ENCODE results near the gene CCDC171.
"Not testable (repeated sequence)": the region's sequence is repeated elsewhere in the genome, so short reads cannot be mapped to it uniquely, and the experiment has no call there.

- TF ChIP-seq EGR1 (IDR thresholded peaks at IDR 0.05; ENCODE audit: low read depth in 2 of 2); MAX (IDR thresholded peaks at IDR 0.05); CTCF (IDR thresholded peaks at IDR 0.05; ENCODE audit: low read depth, low read length, missing input control); JUND (IDR thresholded peaks at IDR 0.05); RAD21 (IDR thresholded peaks at IDR 0.05); REST (IDR thresholded peaks at IDR 0.05); TAF1 (conservative IDR thresholded peaks at IDR 0.05); ATF3 (IDR thresholded peaks at IDR 0.05); ZBTB33 (IDR thresholded peaks at IDR 0.05); HNF4G (IDR thresholded peaks at IDR 0.05); GABPA (IDR thresholded peaks at IDR 0.05 in 1 of 2, conservative IDR thresholded peaks at IDR 0.05 in 1 of 2): not testable (repeated sequence)
Observed at GRCh38 chr9:15527035-15527434, 25.8 kb upstream of the CCDC171 start.

Data from liver (tissue), 3 donors.